GM21381 (cell line): Measurements from ENCODE around the gene CTNNA3.

Source experiments
- ATAC-seq: cut with Tn5 transposase; IDR thresholded peaks from one replicate; pipeline ENCODE4 v1.9.1; 2021; ENCODE audit warnings: mild to moderate bottlenecking, moderate library complexity; ENCODE audit not compliant: unreplicated experiment

The CTNNA3 gene

DNA sequence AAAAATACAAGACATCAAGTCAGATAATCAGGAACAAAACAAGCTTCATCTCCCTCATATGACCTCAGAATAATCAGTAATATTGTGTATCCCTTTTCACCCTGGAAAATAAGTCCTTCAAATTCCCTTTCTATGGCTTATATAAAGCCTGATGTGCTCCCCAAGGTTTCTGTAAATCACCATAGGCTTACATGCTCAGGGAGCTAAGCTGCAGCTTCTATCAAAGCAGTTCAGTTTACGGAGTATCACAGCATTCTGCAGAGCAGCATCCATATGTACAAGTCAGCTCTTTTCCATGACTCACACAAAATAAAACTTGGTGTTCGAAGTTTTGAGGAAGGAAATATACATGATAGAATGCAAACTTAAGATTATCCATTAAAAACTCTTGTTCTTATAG lies 544.5 kb downstream of the CTNNA3 start:
- no peak for ATAC-seq

DNA sequence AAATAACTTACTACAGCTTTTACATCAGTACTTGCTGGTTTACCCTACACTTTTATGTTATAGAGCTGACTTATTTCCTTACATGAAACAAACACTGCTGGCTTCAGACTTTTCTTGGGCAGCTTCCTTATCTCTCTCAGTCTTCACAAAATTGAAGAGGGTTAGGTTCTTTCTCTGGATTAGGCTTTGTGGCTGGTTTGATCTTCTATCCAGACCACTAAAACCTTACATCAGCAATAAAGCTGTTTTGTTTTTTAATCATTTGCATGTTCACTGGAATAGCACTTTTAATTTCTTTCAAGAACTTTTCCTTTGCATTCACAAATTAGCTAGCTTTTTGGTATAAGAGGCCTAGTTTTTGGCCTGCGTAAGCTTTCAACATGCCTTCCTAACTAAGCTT lies 551.5 kb downstream of the CTNNA3 start:
- ATAC-seq, result no peak

DNA sequence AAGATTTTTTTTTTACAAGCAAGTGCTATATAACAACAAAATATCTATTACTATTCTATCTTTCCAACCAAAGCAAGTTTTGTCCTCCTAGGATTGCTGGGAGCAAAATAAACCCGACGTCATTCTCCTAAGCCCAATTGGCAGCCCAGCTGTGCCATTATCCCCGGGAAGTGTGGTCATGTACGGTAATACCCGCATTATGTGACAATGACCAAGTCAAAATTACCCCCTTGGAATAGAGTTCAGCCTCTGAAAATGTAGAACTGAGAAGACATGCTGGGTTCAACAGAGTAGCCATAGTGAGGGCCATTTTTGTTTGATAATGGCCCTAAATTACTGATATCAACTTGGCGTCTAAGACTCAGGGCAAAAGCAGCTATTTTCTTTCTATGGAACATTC lies 554.7 kb downstream of the CTNNA3 start:
- ATAC-seq, result no peak

DNA sequence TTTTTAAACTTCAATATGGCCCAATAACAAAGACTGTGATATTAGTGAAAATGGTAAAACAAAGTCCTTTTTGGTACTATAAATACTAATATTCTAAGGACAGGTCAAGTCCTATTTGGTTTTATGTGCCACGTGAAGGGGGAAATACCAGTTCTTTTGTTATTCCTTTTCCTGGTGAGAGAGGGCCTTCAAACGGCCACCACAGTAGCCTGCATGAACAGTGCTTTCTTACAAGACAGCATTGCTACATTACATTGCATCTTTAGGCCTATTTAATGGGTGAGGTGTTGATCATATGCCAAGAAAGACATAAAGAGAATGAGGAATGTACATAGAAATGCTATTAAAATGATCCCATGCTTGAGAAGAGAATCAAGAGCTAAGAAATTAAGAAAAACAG lies 555.4 kb downstream of the CTNNA3 start:
- ATAC-seq, result no peak

DNA sequence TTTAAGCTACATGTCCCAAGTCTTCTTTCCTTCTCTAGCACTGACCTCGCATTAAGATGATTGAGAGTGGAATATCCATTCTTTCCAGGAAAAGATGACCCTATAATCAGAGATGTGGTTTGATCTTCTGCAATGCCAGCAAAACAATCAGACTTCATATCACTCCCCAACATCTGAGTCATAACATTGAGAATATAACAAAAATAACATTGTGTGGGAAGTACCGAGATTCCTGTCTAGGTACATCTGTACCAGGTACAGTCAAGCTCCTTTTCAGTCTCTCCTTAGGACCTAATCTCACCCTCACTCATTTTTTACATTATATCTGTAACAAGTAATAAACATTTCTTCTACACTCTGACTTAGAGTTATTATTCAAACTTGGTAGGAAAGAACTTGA lies 568.6 kb downstream of the CTNNA3 start:
- ATAC-seq, result no peak

DNA sequence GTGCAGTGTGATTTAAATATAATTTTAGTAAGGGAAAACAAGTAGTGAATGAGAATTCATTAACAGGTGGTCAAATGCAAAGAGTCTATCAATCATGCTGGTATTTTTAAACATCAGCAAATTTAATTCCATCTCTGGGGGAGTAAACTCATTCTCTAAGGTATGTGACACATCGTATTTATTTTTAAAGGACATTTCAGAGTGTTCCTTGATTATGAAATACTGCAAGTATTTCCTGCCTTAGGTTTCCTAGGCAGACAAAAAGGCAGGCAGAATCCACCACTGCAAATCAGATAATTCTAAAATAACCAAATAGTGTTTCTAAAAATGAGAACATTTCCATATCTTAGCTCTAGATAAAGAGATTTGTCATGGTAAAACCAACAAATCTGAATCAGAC lies 576.3 kb downstream of the CTNNA3 start:
- ATAC-seq, result no peak

DNA sequence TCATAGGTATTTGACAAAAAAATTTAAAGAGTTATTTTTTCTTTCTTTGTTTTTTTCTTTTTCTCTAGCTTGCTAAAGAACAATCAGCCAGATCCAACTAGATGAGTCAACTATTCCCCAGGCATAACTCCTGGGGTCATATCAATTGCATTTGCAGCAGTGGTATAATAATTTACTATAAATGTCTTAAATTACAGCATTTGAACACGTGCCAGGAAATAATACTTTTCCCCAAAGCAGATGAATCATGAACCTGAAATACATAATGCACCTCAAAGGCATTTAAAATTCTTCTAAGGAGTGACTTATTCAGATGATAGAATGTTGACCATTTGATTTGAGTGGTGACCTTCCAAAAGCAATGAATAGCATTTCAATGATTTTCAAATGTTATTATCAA lies 580.0 kb downstream of the CTNNA3 start:
- no peak for ATAC-seq

DNA sequence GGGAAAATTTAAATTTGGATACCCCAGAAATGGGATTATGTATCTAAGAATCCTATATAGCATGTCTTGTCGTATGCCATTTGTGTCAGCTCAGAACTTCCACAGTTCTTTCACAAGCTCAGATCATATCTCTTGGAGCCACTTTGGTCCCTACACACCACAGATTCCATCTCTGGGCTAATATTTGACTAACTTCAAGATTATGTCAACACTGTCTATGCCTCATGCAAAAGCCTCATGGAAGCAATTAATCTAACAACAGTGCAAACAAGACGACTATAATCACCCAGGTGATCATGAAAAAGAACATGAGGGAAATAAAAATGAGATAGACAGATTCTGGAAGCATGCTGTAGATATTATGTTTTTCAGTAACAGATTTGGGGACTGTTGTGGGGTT lies 581.0 kb downstream of the CTNNA3 start:
- ATAC-seq, result no peak

DNA sequence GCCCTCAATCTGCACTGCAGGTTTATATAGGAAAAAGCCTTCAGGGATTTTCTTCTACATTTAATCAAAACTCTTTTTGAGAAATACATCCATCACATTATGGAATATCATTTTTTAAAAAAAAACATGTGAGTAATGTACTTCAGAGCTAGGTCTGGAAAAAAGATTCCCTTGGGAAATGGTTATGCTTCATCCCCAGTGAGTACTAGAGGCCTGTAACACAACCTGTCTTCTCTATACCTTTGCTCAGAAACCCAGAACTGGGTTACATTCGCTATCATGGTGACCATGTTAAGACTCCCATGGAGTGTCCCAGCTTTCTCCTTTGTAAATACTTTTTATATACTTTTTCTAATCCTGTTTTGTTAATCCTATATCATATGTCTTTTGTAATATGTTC lies 583.2 kb downstream of the CTNNA3 start:
- no peak for ATAC-seq

DNA sequence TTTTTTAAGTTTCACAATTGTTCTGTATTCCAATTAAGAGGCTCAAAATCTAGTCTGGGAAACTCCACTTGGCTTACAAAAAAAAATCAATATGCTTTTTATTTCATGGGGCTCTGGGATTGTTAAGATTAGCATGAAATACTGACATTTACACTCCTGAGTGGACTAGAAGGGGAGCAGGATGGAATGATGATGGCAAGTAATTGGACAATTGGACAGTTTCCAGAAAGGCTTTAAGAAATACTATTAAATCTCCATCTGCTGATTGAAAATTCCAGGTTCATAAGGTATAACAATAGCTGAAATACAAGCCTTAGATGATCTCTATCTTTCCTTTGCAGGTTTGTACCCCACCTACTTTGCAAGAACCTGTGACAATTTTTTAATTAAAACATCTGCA lies 585.7 kb downstream of the CTNNA3 start:
- ATAC-seq, result no peak

DNA sequence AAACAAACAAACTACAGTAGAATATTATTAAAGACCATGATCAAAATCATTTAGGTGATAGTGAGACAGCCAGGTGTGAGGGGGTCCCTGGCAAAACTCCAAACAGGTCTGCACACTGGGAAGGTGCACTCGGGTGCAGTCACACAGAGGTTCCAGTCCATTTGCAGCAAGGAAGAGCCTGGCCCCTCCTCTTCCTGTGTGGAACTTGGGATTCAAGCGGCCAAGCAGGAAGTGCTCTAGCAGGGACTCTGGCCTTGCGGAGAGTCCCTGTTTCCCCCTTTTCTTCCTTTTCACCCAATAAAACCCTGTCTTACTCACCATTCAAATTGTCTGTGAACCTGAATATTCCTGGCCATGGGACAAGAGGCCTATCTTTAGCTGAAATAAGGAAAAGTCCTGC lies 588.3 kb downstream of the CTNNA3 start:
- no peak for ATAC-seq

DNA sequence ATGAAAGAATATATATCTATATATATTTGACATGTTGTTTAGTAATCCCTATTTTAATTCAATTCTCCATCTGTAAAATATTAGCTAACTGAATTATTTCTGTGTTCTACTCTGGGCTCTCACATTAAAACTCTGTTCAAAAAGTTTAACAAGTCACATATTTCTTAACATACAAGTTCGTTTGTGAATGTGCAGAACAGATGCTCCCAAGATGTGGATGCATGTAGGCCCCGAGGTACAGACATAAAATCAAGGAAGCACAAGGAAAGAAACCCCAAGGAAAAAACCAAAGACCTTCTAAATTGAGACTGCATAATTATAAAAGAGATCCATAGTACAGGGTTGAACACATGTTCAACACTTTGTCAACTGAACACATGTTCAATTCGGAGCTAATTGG lies 595.0 kb downstream of the CTNNA3 start:
- ATAC-seq, result no peak

DNA sequence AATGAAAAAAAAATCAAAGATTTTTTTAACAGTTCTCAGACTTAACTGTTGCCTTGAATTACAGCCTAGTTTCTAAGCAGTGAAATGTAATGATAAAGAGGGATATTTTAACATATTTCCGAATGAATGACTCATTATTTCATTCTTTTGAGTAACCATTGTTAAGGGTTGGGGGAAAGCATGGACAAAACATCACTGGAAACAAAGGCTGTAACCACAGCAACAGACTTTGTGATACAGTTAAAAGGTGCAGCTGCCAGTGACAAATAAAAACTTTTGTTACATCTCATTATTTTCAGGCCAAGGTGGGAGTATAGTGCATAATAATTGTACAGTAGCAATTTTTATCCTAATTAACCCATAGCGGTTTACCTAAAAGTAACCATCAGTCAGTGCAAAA lies 597.5 kb downstream of the CTNNA3 start:
- ATAC-seq, result no peak

DNA sequence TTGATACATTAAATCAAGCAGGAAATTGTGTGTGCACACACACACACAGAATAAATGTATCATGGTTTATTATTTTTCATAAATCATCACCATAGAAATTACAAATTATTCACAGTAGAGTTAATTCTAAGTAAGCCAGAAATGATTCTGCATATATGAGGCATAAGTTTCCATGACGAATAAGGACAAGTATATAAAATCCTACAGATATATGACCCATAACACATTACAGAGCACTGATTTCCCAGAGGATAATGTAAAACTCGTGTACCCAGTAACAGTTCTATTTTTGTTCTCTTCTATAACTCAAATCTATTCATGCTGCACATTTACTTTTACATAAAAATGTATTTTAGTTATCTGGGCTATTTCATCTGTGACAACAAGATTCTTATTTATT lies 600.5 kb downstream of the CTNNA3 start:
- no peak for ATAC-seq

DNA sequence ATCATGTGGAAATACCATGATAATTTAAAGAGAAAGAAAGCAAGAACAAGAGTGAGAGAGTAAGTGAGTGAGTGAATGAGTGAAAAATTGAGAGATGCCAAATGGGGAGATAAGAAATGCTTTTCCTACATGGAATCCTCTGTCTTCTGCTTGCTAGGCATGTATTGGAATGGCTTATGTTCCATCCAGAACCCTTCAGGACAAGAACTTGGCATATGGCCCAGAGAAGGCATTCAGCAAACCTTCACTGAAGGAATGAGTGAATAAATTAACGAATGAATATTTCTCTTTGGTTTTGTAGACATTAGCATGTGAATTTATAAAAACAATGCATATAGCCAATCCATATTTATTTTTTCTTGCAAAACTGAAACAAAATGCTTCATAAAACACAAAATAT lies 608.0 kb downstream of the CTNNA3 start:
- ATAC-seq, result no peak

DNA sequence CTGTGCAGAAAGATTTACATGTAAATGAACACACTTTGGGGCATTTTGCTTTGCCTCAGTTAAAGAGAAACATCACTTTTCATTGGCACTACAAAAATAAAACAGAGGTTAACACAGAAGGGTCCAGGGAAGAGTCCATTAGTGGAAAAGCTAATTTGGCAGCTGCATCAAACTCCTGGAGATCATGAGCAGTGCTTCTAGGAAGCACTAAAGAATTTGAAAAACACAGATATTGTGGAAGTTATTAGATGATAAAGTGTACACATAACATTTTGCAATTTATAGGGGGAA lies 608.9 kb downstream of the CTNNA3 start:
- ATAC-seq, result no peak

DNA sequence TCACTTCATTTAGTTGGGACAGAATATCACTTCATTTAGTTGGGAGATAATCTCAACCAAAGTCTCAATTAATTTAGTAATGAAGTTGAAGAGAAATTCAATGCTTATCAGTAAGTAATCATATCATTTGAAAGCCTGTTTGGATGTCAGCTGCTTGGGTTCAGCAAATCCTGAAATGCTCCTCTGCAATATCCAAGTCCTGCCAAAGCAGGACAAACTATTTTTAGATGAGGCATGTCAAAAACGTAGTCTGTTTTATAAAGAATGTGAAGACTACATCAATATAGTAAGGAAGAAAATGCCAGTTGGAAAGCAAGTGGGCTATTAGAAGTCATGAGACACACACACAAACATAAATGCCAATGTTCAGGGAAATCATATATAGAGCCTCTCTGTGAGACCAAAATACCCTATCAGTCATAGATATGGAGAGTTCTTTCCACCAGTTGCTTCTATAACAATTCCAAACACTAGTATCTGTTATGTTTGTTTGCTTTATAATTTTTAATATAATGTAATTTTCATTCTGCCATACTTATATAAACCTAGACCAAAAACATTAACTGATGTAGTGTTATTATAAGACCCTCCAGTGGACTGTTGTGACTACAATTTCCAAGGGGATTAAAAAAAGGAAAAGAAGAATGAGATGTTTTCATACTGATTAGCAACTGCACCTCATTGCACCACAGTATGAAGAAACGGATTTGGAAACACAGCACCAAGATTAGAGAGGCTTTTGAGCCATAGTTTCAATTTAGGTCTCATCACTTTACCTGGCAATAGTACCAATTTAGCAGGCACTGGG lies 609.5 kb downstream of the CTNNA3 start:
- no peak for ATAC-seq

DNA sequence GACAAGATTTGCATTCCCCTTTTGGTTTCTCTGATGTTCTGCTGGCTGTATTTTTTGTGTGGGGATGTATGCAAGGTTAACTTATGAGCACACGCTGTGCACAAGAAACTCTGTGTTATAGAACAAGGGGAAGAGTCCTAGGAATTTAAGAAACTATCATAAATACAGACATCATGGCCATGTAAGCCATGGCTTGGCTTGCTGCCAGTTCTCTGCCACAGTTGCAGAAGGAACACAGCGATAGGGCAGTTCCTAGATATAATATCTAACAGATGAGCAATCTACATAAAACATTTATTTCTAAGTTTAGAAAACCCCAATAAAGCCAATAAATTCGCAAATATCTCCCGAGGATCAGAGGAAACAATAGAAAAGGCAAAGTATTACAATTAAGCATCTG lies 616.9 kb downstream of the CTNNA3 start:
- no peak for ATAC-seq

DNA sequence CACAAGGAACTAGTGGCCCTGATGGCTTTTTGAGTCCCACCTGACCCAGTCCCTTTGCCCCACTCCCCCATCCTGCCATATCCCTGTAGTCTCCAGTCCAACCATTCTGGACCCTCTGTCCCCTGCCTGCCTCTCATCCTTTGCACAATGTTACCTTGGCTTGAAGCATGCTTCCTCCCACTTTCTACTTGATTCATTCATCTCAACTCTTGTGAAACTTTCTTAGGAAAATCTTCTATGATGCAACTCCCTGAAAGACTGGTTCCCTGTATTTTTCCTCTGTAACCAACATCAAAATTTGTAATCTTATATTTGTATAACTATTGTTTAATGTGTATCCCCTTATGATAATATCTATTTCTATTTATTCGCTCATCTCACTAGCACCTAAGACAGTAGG lies 618.6 kb downstream of the CTNNA3 start:
- ATAC-seq, result no peak

DNA sequence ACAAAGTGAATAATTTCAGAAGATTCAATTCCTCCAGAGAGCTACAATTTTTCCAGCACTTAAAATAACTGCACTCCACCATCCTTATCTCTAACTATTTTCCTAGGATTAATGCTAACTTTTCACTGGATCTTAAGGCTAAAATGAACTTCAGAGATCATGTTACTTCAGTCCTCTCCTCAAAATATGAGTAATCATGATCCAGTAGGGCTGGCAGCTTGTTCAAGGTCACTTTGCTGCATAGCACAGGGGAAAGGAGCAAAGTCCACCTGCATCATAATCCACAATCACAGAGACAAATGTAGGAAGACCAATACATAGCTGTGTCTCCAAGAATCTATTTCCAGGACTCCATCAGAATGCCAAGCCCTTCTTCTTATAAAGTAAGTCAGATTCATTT lies 619.9 kb downstream of the CTNNA3 start:
- ATAC-seq, result no peak

DNA sequence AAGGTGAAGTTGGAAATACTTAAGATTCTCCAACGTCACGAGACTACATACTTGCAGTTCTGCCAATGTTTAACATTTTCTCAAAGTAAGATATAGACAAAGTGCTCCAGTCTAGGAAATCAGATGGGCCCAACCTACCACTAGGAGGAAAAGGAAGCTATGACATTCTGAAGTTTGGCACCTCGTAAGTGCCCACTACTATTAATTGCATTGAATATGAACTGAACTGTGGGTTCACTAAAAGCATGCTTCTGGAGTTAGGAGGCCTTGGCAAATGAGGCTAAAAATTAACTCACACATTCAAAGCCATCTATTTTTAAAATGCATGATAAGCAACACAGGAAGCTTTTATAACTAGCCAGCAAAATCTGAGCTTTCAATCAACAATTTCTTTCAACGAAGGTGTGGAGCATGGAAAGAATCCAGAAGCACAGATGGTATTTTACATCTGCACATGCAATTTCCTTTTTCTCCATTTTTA lies 620.5 kb downstream of the CTNNA3 start:
- ATAC-seq, result no peak

DNA sequence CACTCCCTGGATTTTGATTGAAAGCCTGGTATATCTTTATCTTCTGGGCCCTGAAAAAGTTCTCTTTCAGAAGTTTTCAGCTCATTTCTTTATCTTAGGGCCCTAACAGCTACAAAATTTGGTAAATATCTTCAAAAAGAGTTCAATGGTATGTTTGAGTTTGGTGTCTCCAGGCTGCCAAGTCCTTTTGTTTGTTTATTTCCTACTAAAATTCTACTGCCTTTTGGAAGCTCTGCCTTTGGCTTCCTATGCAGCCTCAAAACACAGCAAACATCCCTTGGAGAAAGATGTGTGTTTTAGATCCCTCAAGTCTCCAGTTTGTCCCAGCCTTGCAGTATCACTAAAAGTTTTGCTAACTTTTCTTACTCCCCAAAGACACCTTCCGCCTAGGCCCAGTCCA lies 623.3 kb downstream of the CTNNA3 start:
- no peak for ATAC-seq

DNA sequence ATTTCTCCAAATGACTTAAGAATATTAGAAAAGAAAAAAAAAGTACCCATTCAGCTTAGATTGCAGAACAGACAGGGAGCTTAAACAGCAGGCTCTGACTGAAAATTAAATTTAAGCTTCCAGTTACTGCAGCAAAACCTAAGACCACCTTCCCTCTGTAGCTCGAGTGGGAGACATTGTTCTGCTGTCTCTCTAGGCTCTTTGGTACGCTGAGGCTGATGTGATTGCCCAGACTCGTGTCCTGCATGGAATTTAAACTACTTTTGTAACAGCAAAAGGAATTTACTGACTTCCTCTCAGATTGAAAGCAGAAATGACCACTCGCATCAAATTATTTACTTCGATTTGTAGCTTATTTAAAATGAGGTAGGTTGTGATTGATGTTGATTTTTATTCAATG lies 645.6 kb downstream of the CTNNA3 start:
- no peak for ATAC-seq
